Measurements from ENCODE around the gene TACC2. TPM values are rescaled to one million over a fixed set of nuclear protein-coding genes. Genes with fewer than 3 reads are reported as not detected.

TACC2 gene
- total and polyA plus RNA-seq, 9 of the 15 experiments (the other 6 are each of a cell fraction or from before 2014, with no cell fraction given): under 0.01 to 0.35 (median 0.03) TPM; not detected in 6

- intact Hi-C loops (cut with micrococcal nuclease): no loop called here
- Histone ChIP-seq H3K79me2 (ENCODE audit: control insufficient read depth, insufficient read depth, low read length) (no peaks in the 10 kb centered on the region), H3K9me3 (replicated peaks; ENCODE audit: control insufficient read depth, insufficient read depth, low read depth, low read length) (no peaks in the 10 kb centered on the region), H3K27me3 (ENCODE audit: control insufficient read depth in 2 of 2, insufficient read depth in 2 of 2, low read length in 2 of 2) (peaks cover 0 to 22% of the 10 kb centered on the region in 2 experiments; a peak in 2 of 5 replicates), H3K27ac (ENCODE audit: extremely low read depth, low read depth, low read length) (no peak overlapping the region), H3K4me2 (ENCODE audit: insufficient read depth, low read length) (no peak overlapping the region), H3K36me3 (ENCODE audit: control insufficient read depth, insufficient read depth, low read length) (no peaks in the 10 kb centered on the region), H2AFZ (ENCODE audit: low read depth, low read length) (no peak overlapping the region), H3K4me3 (no peak overlapping the region), H3K9ac (ENCODE audit: insufficient read depth in 1 of 2, low read depth in 2 of 2, low read length in 2 of 2) (no peak overlapping the region), H4K20me1 (replicated peaks; ENCODE audit: control insufficient read depth, insufficient read depth, low read length) (no peaks in the 10 kb centered on the region), H3K4me1 (replicated peaks in 1 of 2; ENCODE audit: control insufficient read depth in 2 of 2, insufficient read depth in 2 of 2, low read length in 2 of 2) (no peaks in the 10 kb centered on the region), H3K9me1 (ENCODE audit: control insufficient read depth, insufficient read depth, low read length) (no peaks in the 10 kb centered on the region)
- ChIA-PET CTCF (ENCODE audit: low intra/inter-chr PET ratio) (no interaction called here), POLR2A (interaction anchor here (0.7 kb wide), 1 partner anchor 832 kb away, joined by 3 read pairs; no protein-coding TSS in a partner anchor)
- no TSS peak for BruUV-seq (replicated peaks)
- FAIRE-seq: no peak
- ATAC-seq: no peak
- 0% methylated on average over 10 of the region's 11 CpGs for WGBS (ENCODE audit: insufficient coverage, low coverage, missing lambda C conversion rate)
- no peak for TF ChIP-seq NCOA1 (IDR thresholded peaks at IDR 0.05; ENCODE audit: low read depth)
- no peak for TF ChIP-seq EZH2 (IDR thresholded peaks at IDR 0.05; ENCODE audit: borderline replicate concordance, low read depth, low read length)
- no peak for TF ChIP-seq ESRRB (CRISPR knock-in tag; IDR thresholded peaks at IDR 0.05; ENCODE audit: borderline replicate concordance)
- no peak for TF ChIP-seq TBP (optimal IDR thresholded peaks at IDR 0.05; ENCODE audit: low read depth, low read length)
- no peak for TF ChIP-seq REST (IDR thresholded peaks at IDR 0.05; ENCODE audit: borderline replicate concordance)
- TF ChIP-seq REST (CRISPR knock-in tag; IDR thresholded peaks at IDR 0.05; ENCODE audit: low read depth): no peak
- no peak for TF ChIP-seq KLF10 (CRISPR knock-in tag; IDR thresholded peaks at IDR 0.05)
- TF ChIP-seq TAF1 (IDR thresholded peaks at IDR 0.05; ENCODE audit: control insufficient read depth, extremely low read depth, insufficient read depth, low read length, severe bottlenecking): no peak
- TF ChIP-seq MEIS2 (IDR thresholded peaks at IDR 0.05; ENCODE audit: partially characterized antibody): no peak
- no peak for TF ChIP-seq PML (IDR thresholded peaks at IDR 0.05; ENCODE audit: low read length)
- no peak for TF ChIP-seq MCM3 (IDR thresholded peaks at IDR 0.05)
- no peak for TF ChIP-seq SETDB1 (IDR thresholded peaks at IDR 0.05; ENCODE audit: low read length)
- in situ Hi-C loops (cut with MboI): no loop called here
- no peak for DNase-seq (ENCODE audit: extremely low read depth in 1 of 4, low spot score in 3 of 4)
These were observed 256.9 kb downstream of the TACC2 start for GRCh38 chr10:122245897-122246296.
